ENCODE measurements around the gene NGRN.

GRCh38 chr15:90259524-90259923 lies 5.9 kb upstream of the NGRN start:
- TF ChIP-seq CTCF (conservative IDR thresholded peaks at IDR 0.05; ENCODE audit: low read depth in 2 of 2) = no peak
- TF ChIP-seq POLR2AphosphoS5 (IDR thresholded peaks at IDR 0.05; ENCODE audit: low read depth) = no peak
- TF ChIP-seq EZH2 (IDR thresholded peaks at IDR 0.05; ENCODE audit: low read depth, unreplicated experiment) = no peak
- no peak for TF ChIP-seq REST (IDR thresholded peaks at IDR 0.05; ENCODE audit: unreplicated experiment)
- TF ChIP-seq CREB1 (CRISPR knock-in tag; IDR thresholded peaks at IDR 0.05; ENCODE audit: low read depth) = no peak
